Vagina (tissue), 2 donors: ENCODE results near the gene CAP2.

Experiments used
- CTCF ChIP-seq, 3 experiments: fragments of 450-650 bp in 2 of 3; fragments of 200-600 bp in 1 of 3; sonication (generic) in 1 of 3; IDR thresholded peaks; one replicate each; pipeline ENCODE4 v1.5.1; 2017 to 2019; ENCODE audit warnings: antibody characterized with exemption in 3 of 3, mild to moderate bottlenecking in 2 of 3, moderate library complexity in 2 of 3
- POLR2A ChIP-seq, 2 donors: fragments of 450-650 bp; IDR thresholded peaks; one replicate each; pipeline ENCODE4 v1.6.1; 2017; ENCODE audit warnings: antibody characterized with exemption in 2 of 2, mild to moderate bottlenecking in 2 of 2, moderate library complexity in 2 of 2

- TF ChIP-seq POLR2A (IDR thresholded peaks at IDR 0.05) (no peak), CTCF (IDR thresholded peaks at IDR 0.05) (no peak)
Observed at GRCh38 chr6:17506962-17507361, 113.6 kb downstream of the CAP2 start.
